HG03159 (cell line): ENCODE results near the gene BRAT1.

Source experiments
- ATAC-seq: cut with Tn5 transposase; IDR thresholded peaks from one replicate; pipeline ENCODE4 v1.9.1; 2021; ENCODE audit warnings: mild to moderate bottlenecking, moderate library complexity; ENCODE audit not compliant: unreplicated experiment

Gene BRAT1

GRCh38 chr7:2525658-2526630 lies 29.4 kb downstream of the BRAT1 start:
- ATAC-seq, result no peak

GRCh38 chr7:2524808-2525657 lies 30.3 kb downstream of the BRAT1 start:
- ATAC-seq, result no peak

- ATAC-seq, result no peak
These were observed 31.1 kb downstream of the BRAT1 start for GRCh38 chr7:2523941-2524807.

GRCh38 chr7:2523461-2523936 lies 31.8 kb downstream of the BRAT1 start:
- no peak for ATAC-seq

- ATAC-seq, result no peak
These were observed 32.4 kb downstream of the BRAT1 start for GRCh38 chr7:2522780-2523433.

- ATAC-seq, result no peak
These were observed 33.3 kb downstream of the BRAT1 start for GRCh38 chr7:2521952-2522591.

GRCh38 chr7:2521341-2521745 lies 34.0 kb downstream of the BRAT1 start:
- no peak for ATAC-seq

- no peak for ATAC-seq
These were observed 34.5 kb downstream of the BRAT1 start for GRCh38 chr7:2520761-2521290.

- ATAC-seq, result no peak
These were observed 35.1 kb downstream of the BRAT1 start for GRCh38 chr7:2520131-2520760.

- ATAC-seq, result peak; percentile 83
These were observed 36.0 kb downstream of the BRAT1 start, which contains the start of gene LFNG for GRCh38 chr7:2519119-2519930. Gene LFNG, plus strand, starts transcription at chr7:2519774. Its CDS starts 88 bp downstream, at chr7:2519862.

- no peak for ATAC-seq
These were observed 36.6 kb downstream of the BRAT1 start for GRCh38 chr7:2518737-2519118.

- ATAC-seq, result no peak
These were observed 37.4 kb downstream of the BRAT1 start for GRCh38 chr7:2517678-2518507.

GRCh38 chr7:2517026-2517425 lies 38.3 kb downstream of the BRAT1 start:
- ATAC-seq, result no peak

- no peak for ATAC-seq
These were observed 39.1 kb downstream of the BRAT1 start for GRCh38 chr7:2516194-2516555.

GRCh38 chr7:2515424-2516193 lies 39.7 kb downstream of the BRAT1 start:
- no peak for ATAC-seq
